HG02759 (cell line): ENCODE measurements around the gene SLFN11.
"Not testable (repeated sequence)": the region's sequence is repeated elsewhere in the genome, so short reads cannot be mapped to it uniquely, and the experiment has no call there.

Experiments used
- ATAC-seq: cut with Tn5 transposase; IDR thresholded peaks from one replicate; pipeline ENCODE4 v1.9.1; 2021; ENCODE audit warnings: mild to moderate bottlenecking, moderate library complexity; ENCODE audit not compliant: unreplicated experiment

The SLFN11 gene

GRCh38 chr17:35309345-35309744, 64.1 kb downstream of the SLFN11 start:
- not testable (repeated sequence) for ATAC-seq
